ENCODE results near the gene SMC1B.
"Not testable (repeated sequence)": the region's sequence is repeated elsewhere in the genome, so short reads cannot be mapped to it uniquely, and the experiment has no call there.

Gene SMC1B, protein sequence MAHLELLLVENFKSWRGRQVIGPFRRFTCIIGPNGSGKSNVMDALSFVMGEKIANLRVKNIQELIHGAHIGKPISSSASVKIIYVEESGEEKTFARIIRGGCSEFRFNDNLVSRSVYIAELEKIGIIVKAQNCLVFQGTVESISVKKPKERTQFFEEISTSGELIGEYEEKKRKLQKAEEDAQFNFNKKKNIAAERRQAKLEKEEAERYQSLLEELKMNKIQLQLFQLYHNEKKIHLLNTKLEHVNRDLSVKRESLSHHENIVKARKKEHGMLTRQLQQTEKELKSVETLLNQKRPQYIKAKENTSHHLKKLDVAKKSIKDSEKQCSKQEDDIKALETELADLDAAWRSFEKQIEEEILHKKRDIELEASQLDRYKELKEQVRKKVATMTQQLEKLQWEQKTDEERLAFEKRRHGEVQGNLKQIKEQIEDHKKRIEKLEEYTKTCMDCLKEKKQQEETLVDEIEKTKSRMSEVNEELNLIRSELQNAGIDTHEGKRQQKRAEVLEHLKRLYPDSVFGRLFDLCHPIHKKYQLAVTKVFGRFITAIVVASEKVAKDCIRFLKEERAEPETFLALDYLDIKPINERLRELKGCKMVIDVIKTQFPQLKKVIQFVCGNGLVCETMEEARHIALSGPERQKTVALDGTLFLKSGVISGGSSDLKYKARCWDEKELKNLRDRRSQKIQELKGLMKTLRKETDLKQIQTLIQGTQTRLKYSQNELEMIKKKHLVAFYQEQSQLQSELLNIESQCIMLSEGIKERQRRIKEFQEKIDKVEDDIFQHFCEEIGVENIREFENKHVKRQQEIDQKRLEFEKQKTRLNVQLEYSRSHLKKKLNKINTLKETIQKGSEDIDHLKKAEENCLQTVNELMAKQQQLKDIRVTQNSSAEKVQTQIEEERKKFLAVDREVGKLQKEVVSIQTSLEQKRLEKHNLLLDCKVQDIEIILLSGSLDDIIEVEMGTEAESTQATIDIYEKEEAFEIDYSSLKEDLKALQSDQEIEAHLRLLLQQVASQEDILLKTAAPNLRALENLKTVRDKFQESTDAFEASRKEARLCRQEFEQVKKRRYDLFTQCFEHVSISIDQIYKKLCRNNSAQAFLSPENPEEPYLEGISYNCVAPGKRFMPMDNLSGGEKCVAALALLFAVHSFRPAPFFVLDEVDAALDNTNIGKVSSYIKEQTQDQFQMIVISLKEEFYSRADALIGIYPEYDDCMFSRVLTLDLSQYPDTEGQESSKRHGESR

DNA sequence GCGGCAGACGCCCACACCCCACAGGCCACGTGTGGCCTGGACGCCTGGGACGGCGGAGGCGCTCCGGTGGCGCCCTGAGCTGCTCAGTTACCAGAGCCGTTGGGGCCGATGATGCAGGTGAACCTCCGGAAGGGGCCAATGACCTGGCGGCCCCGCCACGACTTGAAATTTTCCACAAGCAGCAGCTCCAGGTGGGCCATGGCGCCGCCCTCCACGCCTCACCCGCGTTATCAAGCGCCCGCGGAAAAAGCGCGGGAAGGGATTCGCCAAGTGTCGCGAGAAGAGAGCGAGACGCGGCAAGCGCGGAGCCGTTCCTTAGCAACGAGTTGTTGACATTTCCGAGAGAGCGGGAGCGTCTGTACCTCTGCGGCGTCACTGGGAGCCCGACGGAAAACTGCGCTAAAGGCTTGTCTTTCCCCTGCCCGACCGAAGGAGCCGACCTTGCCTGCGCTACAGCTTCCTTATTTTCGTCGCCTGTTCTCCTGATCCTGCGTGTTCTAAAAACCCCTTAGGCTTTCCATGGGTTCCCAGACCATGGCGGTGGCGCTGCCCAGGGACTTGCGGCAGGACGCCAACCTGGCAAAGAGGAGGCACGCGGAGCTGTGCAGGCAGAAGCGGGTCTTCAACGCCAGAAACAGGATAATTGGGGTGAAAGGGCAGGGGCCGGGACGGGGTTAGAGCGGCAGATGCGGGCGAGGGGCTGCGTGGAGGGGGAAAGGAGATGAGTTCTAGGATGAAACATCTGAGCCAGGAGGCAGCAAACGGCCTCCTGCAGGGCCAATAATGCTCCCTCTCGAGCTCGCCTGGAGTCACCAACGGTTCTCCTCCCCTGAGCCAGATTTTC lies at the start of gene SMC1B, which contains the start of gene RIBC2:
Gene SMC1B, minus strand, starts transcription at position 232 of the 844 bp plus-strand sequence. Its CDS starts 32 bp downstream, at position 200.
Gene RIBC2, plus strand, starts transcription at position 326 of the 844 bp plus-strand sequence. Its CDS starts 194 bp downstream, at position 520.
- peak; percentile 60 for DNase-seq

DNA sequence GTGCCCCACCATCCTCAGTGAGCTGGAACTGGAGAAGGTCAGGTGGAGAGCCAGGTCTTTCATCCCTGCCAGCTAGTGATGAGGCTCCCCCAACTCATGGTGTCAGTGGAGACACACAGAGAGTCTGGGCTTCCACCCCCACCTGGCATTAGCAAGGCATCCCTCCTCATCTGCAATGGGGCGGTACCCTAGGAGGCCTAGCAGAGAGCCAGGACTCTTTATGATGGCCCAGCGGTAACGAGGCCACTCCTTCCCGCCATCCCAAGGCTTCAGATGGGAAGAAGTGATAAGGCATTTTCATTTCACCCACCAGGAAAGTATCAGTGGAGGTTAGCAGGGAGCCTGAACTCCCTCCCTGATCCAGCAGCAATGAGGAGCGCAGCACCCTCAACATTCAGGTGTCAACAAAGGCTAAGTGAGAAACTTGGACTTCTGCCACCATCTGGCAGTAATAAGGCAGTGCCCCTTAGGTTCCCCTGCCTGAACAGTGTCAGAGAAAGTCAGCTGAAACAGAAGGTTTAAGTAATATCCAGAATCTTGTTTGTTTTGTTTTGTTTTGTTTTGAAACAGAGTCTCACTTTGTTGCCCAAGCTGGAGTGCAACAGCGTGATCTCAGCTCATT lies 48.7 kb upstream of the SMC1B start:
- DNase-seq: no peak

DNA sequence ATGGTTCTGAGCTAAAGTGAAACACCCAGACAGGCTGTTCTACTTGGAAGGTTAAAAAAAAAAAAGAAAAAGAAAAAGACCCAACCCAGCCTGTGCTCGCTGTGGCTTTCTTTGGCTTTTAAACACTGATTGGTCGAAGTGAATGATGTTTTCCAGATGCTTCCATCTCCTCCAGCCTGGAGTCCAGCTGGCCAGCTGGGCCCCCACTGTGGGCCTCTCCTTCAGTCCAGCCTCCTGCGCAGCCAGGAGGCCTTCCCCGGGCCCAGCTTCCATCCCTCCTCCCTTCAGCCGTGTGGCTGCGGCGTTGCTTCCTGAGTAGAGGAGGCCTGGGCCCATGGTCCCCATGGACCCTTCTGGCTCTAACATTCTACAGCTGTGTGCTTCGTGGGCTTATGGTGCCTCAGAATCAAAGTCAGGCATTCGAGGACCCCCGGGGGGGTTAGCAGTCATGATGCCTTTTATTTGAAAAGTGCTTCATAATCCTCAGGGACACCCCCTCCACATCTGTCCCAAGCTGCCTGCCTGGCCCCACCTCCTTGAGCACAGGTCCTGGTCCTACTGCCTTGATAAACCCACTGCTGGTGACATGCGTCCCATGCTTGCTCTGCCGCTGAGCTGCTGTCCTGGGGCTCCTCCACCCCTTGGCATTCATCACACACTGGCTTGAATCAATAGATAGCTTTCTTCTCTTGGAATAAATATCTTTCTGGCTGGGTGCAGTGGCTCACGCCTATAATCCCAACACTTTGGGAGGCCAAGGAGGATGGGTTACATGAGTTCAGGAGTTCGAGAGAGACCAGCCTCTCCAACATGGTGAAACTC lies 47.1 kb upstream of the SMC1B start:
- DNase-seq: no peak

DNA sequence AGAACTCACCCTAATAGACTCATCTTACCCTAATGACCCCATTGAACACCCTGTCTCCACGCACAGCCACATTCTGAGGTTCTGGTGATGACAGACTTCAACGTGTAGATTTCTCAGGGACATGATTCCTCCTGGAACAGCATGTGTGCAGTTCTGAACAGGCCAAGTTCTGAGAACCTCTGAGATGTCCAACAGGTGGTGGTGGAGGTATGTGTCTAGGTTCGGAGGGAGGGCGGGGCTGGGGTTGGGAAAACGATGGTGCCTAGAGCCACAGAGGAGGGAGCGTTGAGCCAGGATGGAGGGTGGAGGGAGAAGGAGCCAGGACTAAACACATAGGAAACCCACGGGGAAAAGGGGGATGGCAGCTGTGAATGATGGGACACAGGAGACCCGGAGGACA lies 45.8 kb upstream of the SMC1B start:
- no peak for DNase-seq

DNA sequence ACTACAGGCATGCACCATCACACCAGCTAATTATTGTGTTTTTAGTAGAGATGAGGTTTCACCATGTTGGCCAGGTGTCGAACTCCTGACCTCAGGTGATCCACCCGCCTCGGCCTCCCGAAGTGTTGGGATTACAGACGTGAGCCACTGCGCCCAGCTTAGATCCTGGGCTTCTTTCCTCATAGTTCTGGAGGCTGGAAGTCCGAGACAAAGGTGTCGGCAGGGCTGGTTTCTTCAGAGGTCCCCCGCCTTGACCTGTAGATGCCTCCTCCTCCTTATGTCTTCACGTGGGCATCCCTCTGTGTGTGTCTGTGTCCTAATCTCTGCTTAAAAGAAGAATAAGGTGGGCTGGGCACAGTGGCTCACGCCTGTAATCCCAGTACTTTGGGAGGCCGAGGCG lies 45.1 kb upstream of the SMC1B start:
- DNase-seq: no peak

DNA sequence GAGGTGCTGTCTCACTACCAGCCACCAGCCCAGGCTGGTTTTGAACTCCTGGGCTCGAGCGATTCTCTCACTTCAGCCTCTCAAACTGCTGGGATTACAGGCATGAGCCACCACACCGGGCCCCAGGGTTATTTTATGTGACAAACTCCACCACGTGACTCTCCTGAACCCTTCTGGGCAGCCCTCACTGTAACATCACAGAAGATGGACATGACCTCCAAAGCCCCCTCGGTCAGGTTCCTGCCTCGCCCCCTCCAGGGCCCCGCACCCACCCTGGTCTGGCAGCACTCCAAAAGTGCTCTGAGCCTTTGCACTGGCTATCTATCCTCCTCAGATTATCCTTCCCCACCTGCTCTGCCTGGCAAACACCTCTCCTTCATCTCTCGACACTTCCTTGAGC lies 43.4 kb upstream of the SMC1B start:
- no peak for DNase-seq

DNA sequence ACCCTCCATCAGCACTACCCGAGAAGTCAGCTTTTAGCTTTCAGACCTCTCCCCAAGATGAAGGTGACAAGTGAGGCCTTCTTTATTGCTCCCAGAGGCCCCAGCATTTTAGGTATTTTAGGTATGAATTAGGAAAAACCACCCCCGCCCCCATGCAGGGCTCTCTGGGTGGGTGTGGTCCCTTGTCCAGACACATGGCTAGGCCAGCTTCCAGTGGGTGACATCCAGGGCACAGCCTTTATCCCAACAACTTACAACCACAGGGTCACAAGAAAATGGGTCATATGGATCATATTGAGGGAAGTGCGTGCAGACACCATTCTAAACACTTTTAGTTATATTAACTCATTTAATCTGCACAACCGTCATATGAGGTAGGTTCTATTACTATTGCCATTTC lies 42.2 kb upstream of the SMC1B start:
- DNase-seq: no peak

DNA sequence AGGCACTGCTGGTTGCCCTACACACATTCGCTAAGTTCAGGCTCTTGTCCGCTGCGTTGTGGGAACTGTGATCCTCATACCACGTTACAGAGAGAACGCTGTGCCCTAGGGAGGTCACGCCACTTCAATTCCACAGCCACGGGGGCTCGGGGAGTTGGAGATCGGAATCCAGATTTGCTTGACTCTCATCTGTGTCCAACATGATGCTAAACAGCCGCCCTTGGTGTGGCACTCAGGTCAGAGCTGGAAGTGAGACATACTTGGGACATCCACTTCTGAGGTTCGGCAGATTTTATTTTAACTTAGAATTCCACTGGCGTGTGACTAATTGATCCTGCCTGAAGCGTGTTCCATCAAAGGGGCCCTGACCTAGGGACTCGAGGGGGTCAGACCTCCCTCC lies 41.8 kb upstream of the SMC1B start:
- no peak for DNase-seq

DNA sequence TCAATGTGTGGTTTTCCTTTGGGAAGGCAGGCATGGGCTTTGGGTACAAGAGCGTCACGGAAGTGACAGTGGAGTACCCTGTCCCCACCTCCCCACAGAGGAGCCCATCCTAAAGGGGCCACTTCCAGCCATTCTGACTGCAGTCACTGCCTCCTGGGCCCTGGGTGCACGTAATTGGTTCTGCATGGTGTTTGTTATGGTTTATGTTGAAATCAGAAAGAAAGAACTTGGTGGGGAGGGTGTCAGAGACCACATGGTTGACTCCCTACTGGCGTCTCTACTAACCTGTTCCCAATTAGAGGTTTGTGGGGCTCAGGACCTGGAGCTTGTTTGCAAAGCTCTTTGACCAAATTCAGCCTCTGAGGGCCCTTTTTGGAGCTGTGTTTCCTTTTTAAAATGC lies 40.9 kb upstream of the SMC1B start:
- no peak for DNase-seq

DNA sequence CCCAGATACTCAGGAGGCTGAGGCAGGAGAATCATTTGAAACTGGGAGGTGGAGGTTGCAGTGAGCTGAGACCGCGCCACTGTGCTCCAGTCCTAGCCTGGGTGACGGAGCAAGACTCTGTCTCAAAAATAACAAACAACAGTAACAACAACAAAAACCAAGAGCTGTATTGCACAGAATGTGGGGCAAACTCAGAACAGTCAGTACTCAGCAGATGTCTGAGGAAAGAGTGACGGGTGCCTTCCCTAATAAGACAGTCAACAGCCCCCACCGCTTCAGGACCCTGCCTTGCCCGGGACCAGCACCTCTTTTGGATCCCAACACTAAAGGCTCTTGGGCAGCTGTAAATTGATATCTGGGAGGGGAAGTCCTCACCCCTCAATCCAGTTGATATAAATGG lies 40.4 kb upstream of the SMC1B start:
- DNase-seq: no peak

DNA sequence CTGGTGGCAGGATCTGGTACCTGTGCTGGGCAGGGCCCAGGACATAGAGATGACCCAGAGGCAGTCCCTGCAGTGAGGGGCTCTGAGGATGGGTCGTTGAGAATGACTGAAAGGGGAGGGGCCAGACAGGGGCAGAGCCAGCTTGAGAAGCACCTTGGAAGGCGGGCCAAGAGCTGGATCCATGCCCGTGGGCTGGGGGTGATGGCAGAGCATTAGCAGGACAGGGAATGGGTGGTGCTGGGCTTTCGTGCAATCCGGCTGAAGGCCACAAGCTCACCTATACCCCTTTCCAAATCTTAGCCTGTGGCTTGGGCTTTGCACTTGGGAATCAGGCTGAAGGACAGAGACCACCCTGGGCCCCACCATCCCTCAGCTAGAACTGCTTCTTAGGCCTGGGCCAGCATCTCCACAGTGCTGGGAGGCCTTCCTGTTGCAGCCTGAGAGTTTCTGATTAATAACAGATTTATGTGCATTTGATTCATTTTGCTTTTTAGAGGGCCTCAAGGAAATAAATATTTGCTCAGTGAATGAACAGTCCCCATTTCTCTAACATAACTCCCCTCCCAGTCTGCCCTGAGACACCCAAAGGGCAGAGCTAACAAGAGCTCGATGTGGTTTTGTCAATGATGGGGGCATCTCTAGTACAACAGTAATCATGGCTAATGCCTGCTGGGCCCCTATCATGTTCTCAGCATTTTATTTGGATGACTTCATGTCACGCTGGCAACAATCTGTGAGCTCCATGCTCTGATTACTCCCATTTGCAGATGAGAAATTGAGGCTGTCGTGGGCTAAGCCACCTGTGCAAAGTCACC lies 39.4 kb upstream of the SMC1B start:
- DNase-seq: no peak

DNA sequence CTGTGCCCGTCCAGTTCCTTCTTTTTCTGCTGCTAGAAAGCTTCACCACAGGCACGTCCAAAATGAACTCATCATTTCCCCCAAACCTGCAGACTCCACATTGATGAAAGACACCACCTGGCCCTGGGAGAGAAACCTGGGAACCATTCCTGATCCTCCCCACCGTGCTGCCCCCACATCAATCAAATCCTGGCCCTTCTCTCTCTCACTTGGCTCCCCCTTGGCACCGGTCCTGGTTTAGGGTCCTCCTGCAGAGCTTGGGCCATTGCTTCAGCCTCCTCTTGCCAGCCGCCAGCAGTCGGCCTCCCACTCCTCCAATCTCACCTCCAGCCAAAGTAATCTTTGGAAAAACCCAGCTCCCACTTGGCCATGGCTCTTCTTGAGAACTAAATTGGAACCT lies 38.6 kb upstream of the SMC1B start:
- no peak for DNase-seq

DNA sequence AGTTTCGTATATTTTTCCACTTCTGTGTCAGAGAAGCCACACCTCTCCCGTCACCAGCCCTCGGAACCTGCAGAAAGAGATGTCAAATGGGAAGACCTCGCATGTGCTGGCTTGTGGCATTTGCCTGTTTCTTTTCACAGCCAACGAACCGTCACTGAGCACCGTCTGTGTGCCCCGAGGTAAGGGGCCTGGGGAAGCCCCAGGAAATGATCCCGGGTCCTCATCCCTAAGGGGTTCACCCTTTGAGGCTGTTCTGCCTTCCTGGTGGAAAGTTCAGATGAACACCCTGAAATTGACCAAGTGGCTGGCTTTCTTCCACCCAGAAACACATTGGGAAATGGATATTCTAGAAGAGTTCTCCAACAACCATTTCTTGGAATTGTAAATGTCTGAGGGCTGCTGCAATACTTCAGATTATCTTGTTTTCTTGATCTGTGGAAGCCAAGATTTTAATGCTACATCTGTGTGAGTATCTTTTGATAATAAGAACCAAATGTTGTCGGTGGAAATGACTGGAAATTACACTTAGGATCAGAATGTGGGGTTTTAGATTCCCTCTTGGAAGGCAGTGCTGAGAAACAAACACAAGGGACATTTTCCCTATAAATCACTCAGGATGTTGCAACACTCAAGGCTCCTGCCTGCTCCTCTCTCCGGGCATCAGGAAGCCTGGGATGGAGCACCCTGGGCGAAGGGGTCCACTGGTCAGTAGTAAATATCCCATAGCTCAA lies 37.7 kb upstream of the SMC1B start:
- DNase-seq: no peak

DNA sequence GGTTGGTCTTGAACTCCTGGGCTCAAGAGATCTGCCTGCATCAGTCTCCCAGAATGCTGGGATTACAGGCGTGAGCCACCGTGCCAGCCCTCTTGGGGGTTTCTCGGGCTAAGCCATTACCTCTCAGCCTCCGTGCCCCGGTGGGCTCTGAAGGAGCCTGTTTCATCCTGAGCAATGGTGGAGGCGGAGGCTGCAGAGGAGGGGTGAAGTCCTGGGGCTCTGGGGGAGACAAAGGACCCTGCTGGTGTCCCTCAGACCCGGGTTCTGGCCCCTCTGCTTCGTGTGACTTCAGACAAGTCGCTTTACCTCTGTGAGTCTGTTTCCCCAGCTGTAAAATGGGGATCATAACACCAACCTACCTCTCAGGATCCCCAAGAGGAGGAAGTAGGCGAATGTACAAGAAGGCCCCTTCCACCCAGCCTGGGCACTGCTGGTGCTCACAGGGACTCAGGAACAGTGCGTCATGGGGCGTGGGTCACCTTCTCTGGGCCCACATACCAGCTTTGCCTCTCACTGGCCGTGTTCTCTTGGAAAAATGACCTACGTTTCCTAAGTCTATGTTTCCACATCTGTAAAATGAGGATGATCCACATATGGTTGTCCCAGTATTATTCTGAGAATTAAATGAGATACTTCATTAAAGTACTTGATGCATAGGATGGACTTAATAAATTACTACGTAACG lies 36.8 kb upstream of the SMC1B start:
- no peak for DNase-seq

DNA sequence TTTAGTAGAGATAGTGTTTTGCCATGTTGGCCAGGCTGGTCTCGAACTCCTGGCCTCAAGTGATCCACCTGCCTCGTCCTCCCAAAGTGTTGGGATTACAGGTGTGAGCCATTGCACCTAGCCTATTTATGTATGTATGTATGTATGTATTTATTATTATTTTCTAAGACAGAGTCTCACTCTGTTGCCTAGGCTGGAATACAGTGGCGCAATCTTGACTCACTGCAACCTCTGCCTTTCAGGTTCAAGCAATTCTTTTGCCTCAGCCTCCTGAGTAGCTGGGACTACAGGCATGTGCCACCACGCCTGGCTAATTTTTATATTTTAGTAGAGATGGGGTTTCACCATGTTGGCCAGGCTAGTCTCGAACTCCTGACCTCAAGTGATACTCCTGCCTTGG lies 36.0 kb upstream of the SMC1B start:
- DNase-seq: not testable (repeated sequence)

DNA sequence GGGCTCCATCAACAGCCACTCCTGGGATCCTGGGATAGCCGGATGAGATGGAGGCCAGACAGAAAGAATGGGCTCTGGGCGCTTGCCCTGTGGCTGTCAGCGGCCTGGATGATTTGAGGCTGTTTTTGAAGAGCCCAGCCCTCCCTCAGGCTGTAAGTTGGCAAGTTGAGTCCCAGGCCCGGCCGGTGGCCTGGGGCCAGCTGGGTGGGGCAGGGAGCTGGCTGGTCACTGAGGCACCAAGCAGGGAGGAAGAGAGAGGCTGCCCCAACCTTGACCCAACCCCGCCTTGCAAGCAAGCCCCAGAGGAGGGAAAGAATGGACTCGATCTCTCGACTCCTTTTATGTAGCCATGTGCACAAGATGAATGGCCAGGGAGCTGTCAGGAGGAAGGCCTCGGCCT lies 35.0 kb upstream of the SMC1B start:
- no peak for DNase-seq

DNA sequence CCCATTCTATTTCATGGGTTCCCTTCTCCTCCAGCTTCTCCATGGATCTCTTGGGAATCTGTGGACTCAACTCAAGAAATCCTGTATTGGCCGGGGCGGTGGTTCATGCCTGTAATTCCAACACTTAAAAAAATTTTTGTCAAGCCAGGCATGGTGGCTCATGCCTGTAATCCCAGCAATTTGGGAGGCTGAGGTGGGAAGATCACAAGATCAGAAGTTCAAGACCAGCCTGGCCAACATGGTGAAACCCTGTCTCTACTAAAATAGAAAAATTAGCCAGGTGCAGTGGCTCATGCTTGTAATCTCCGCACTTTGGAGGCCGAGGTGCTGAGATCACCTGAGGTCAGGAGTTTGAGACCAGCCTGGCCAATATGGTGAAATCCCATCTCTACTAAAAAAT lies 34.2 kb upstream of the SMC1B start:
- DNase-seq: not testable (repeated sequence)

DNA sequence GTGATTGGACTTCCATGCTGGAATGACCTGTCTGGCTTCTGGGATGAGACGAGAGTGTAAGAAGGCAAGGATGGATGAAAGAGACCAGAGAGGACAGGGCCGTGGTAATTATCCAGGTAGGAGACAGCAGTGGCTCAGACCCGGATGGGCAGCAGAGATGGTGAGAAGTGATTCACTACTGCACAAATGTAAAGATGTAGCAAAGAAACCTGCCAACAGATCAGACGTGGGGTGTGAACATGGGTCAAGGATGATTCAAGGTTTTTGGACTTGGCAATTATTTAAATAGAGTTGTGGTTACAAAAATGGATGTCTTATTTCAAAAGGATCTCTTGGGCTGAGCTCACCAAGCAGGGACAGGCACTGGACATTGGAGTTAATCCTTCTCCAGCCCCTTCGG lies 32.8 kb upstream of the SMC1B start:
- no peak for DNase-seq
